Measurements from ENCODE around the gene DCP2.

DNA sequence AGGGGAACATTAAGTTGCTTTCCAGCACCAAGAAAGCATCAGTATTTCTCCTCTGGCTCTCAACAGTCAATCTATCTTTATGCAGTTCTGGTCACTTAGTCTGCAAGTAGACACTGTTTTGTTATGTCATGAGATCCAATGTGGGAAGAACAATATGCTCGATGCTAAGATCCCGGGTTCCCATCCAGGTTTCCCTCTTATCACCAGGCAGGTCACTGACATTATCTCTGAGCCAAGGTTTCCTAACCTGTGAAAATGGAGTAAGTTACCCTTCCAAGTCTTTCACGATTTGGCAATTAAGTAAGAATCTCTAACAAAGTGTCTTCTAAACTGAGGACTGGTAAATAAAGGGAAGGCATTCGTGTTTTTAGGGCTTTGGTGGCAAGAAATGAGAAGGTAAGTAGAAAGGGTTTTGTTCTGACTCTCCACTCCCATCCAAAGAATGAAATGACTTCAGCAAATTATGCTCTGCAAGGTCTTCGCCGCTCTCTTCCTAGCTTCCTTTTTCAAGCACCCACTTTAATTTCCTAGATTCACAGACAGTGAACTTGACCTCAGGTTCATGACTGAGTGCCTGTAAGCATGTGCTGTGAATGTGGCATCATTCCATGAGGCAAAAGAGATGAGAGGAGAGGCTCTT lies 86.4 kb downstream of the DCP2 start:
- TF ChIP-seq, protein P1, sequence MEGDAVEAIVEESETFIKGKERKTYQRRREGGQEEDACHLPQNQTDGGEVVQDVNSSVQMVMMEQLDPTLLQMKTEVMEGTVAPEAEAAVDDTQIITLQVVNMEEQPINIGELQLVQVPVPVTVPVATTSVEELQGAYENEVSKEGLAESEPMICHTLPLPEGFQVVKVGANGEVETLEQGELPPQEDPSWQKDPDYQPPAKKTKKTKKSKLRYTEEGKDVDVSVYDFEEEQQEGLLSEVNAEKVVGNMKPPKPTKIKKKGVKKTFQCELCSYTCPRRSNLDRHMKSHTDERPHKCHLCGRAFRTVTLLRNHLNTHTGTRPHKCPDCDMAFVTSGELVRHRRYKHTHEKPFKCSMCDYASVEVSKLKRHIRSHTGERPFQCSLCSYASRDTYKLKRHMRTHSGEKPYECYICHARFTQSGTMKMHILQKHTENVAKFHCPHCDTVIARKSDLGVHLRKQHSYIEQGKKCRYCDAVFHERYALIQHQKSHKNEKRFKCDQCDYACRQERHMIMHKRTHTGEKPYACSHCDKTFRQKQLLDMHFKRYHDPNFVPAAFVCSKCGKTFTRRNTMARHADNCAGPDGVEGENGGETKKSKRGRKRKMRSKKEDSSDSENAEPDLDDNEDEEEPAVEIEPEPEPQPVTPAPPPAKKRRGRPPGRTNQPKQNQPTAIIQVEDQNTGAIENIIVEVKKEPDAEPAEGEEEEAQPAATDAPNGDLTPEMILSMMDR (tag by site-specific recombination; IDR thresholded peaks at IDR 0.05) = no peak
- TF ChIP-seq ZNF610 (tag by site-specific recombination; IDR thresholded peaks at IDR 0.05; ENCODE audit: borderline replicate concordance) = no peak
- TF ChIP-seq ZNF350 (tag by site-specific recombination; IDR thresholded peaks at IDR 0.05) = no peak
- TF ChIP-seq, protein P2, sequence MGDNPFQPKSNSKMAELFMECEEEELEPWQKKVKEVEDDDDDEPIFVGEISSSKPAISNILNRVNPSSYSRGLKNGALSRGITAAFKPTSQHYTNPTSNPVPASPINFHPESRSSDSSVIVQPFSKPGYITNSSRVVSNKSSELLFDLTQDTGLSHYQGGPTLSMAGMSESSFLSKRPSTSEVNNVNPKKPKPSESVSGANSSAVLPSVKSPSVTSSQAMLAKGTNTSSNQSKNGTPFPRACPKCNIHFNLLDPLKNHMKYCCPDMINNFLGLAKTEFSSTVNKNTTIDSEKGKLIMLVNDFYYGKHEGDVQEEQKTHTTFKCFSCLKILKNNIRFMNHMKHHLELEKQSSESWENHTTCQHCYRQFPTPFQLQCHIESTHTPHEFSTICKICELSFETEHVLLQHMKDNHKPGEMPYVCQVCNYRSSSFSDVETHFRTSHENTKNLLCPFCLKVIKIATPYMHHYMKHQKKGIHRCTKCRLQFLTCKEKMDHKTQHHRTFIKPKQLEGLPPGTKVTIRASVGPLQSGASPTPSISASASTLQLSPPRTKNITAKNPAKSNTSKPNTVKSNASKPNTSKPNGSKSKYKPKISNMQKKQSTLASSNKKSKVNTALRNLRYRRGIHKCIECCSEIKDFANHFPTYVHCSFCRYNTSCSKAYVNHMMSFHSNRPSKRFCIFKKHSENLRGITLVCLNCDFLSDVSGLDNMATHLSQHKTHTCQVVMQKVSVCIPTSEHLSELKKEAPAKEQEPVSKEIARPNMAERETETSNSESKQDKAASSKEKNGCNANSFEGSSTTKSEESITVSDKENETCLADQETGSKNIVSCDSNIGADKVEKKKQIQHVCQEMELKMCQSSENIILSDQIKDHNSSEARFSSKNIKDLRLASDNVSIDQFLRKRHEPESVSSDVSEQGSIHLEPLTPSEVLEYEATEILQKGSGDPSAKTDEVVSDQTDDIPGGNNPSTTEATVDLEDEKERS (tag by site-specific recombination; IDR thresholded peaks at IDR 0.05) = no peak
- TF ChIP-seq SETDB1 (IDR thresholded peaks at IDR 0.05; ENCODE audit: insufficient read length, low read length) = no peak
- TF ChIP-seq, protein P3, sequence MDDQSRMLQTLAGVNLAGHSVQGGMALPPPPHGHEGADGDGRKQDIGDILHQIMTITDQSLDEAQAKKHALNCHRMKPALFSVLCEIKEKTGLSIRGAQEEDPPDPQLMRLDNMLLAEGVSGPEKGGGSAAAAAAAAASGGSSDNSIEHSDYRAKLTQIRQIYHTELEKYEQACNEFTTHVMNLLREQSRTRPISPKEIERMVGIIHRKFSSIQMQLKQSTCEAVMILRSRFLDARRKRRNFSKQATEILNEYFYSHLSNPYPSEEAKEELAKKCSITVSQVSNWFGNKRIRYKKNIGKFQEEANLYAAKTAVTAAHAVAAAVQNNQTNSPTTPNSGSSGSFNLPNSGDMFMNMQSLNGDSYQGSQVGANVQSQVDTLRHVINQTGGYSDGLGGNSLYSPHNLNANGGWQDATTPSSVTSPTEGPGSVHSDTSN (CRISPR knock-in tag; IDR thresholded peaks at IDR 0.05) = no peak
- no peak for TF ChIP-seq ZFP37 (tag by site-specific recombination; IDR thresholded peaks at IDR 0.05)
- TF ChIP-seq ZNF513 (tag by site-specific recombination; IDR thresholded peaks at IDR 0.05) = no peak
- TF ChIP-seq ZNF311 (tag by site-specific recombination; IDR thresholded peaks at IDR 0.05; ENCODE audit: borderline replicate concordance) = no peak
- TF ChIP-seq YY1 (tag by site-specific recombination; IDR thresholded peaks at IDR 0.05) = no peak
- TF ChIP-seq ZNF175 (tag by site-specific recombination; IDR thresholded peaks at IDR 0.05) = no peak
- TF ChIP-seq ZNF670 (tag by site-specific recombination; IDR thresholded peaks at IDR 0.05; ENCODE audit: low read depth) = no peak
- no peak for TF ChIP-seq ZNF146 (tag by site-specific recombination; IDR thresholded peaks at IDR 0.05)

Measured in HEK293 (cell line).